HepG2 (cell line): ENCODE measurements around the gene RNASE8. TPM values are rescaled to one million over a fixed set of nuclear protein-coding genes. Genes with fewer than 3 reads are reported as not detected.
A peak's percentile ranks its signal among the peaks of the same experiment; 100 is the strongest.

Experiments
- AKAP8 ChIP-seq: sonication (generic); formaldehyde crosslinking; IDR thresholded peaks from 2 replicates; pipeline ENCODE4 v1.5.1; 2020; ENCODE audit warnings: mild to moderate bottlenecking, missing genetic modification reagents
- CBX5 ChIP-seq: sonication (generic); formaldehyde crosslinking; IDR thresholded peaks from 2 replicates; pipeline ENCODE4 v1.4.0; 2020; ENCODE audit warnings: missing genetic modification reagents, borderline replicate concordance
- JUN ChIP-seq: sonication (generic); formaldehyde crosslinking; IDR thresholded peaks from 2 replicates; pipeline ENCODE4 v1.4.0; 2020; ENCODE audit warnings: mild to moderate bottlenecking, missing genetic modification reagents
- NPAS2 ChIP-seq: sonication (generic); formaldehyde crosslinking; IDR thresholded peaks from 2 replicates; pipeline ENCODE4 v1.8.0; 2022; ENCODE audit warnings: mild to moderate bottlenecking, missing genetic modification reagents, borderline replicate concordance
- ZFP1 ChIP-seq: IDR thresholded peaks from 2 replicates; pipeline ENCODE4 v1.6.1; 2016
- ZNF615 ChIP-seq: sonication (generic); formaldehyde crosslinking; IDR thresholded peaks from 2 replicates; pipeline ENCODE4 v1.5.0; 2020; ENCODE audit warnings: mild to moderate bottlenecking, missing genetic modification reagents, borderline replicate concordance
- polyA plus RNA-seq, 8 experiments: library from polyadenylated mRNA; depleted of rRNA in 3 of 8; stranded (reverse) in 7 of 8; unstranded in 1 of 8; fragments of >200 nt; fragmentation: Illumina TruSeq in 4 of 8; extraction: Trizol in 4 of 8; gene quantifications; 2 replicates each; pipeline versions ENCODE4 v1.2.1 to v1.2.3, GENCODE V29; 2011 to 2016; ENCODE audit warnings: low read depth in 4 of 8, missing spikeins in 1 of 8, mixed read lengths in 1 of 8; ENCODE audit not compliant: insufficient read depth in 1 of 8
- total RNA-seq, 5 experiments: library from RNA; depleted of rRNA; stranded (reverse); fragments of >200 nt; fragmentation: Illumina TruSeq; extraction: Trizol; gene quantifications; 2 replicates each; pipeline ENCODE4 v1.2.3, GENCODE V29; 2016; ENCODE audit warnings: low read depth in 1 of 5
- TF ChIP-seq, protein P1 (sequence below): sonication (generic); formaldehyde crosslinking; IDR thresholded peaks from 2 replicates; pipeline ENCODE4 v1.5.0; 2020; ENCODE audit warnings: missing genetic modification reagents, mild to moderate bottlenecking, borderline replicate concordance
- TF ChIP-seq, protein P2 (sequence below): IDR thresholded peaks from 2 replicates; pipeline ENCODE4 v1.6.1; 2018; ENCODE audit warnings: missing genetic modification reagents
- TF ChIP-seq, protein P3 (sequence below): sonication (generic); formaldehyde crosslinking; IDR thresholded peaks from 2 replicates; pipeline ENCODE4 v1.9.0; 2021; ENCODE audit warnings: missing genetic modification reagents, borderline replicate concordance
- TF ChIP-seq, protein P4 (sequence below): sonication (generic); formaldehyde crosslinking; IDR thresholded peaks from 2 replicates; pipeline ENCODE4 v1.4.0; 2020; ENCODE audit warnings: mild to moderate bottlenecking, low read depth, missing genetic modification reagents
- TF ChIP-seq, protein P5 (sequence below), 2 experiments: sonication (generic) in 1 of 2; formaldehyde crosslinking in 1 of 2; IDR thresholded peaks; 2 replicates each; pipeline versions ENCODE4 v1.4.0 to v1.6.1; 2016 to 2020; ENCODE audit warnings: borderline replicate concordance in 1 of 2, low read depth in 1 of 2, mild to moderate bottlenecking in 1 of 2, missing genetic modification reagents in 1 of 2
- TF ChIP-seq, protein P6 (sequence below): sonication (generic); formaldehyde crosslinking; IDR thresholded peaks from 2 replicates; pipeline ENCODE4 v1.4.0; 2020; ENCODE audit warnings: missing genetic modification reagents, borderline replicate concordance

The RNASE8 gene
- total and polyA plus RNA-seq, 2 of the 13 experiments (the other 11 are each of a cell fraction or from before 2014, with no cell fraction given) = not detected

DNA sequence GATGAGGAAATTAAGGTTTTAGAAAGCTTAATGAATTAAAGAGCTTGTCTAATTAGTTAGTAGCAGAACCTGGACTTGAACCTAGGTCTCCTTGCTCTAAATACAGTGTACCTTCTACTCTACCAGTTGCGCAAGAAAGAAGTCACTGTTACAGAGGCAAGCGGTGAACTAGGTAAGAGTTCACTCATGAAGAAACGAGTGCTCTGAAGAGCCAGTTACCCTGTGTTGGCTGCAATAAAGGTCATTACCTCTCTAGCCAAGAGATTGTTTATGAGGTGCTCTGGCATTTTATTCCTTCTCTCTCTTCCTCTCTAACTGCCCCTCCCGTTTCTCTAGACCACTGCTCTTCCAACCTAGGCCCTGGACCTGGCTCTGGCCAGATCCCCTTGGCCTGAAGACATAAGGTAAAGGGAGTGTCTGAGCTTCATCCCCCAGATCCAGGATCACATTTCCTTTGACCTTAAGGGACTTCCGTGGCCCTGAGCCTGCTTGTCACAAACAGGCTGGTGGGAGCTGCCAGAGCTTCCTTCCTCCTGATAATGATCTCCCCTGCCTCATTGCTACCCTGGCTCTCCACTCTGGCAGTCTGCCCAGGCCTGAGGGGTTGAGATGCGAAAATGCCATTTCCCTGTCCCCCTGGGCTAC lies 13.5 kb upstream of the RNASE8 start (continued):
- TF ChIP-seq, protein P1, sequence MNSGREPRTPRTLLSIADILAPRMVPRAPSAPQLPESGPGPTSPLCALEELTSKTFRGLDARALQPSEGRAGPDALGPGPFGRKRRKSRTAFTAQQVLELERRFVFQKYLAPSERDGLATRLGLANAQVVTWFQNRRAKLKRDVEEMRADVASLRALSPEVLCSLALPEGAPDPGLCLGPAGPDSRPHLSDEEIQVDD (CRISPR knock-in tag) = no peak
- TF ChIP-seq, protein P2, sequence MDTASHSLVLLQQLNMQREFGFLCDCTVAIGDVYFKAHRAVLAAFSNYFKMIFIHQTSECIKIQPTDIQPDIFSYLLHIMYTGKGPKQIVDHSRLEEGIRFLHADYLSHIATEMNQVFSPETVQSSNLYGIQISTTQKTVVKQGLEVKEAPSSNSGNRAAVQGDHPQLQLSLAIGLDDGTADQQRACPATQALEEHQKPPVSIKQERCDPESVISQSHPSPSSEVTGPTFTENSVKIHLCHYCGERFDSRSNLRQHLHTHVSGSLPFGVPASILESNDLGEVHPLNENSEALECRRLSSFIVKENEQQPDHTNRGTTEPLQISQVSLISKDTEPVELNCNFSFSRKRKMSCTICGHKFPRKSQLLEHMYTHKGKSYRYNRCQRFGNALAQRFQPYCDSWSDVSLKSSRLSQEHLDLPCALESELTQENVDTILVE = no peak
- peak; percentile 53; the same call in 1 of the 2 replicates for TF ChIP-seq ZFP1 (CRISPR knock-in tag)
- TF ChIP-seq CBX5 (CRISPR knock-in tag) = 0 out of 2 replicates have a peak, but pooled peaks have one; percentile 19
- TF ChIP-seq, protein P3, sequence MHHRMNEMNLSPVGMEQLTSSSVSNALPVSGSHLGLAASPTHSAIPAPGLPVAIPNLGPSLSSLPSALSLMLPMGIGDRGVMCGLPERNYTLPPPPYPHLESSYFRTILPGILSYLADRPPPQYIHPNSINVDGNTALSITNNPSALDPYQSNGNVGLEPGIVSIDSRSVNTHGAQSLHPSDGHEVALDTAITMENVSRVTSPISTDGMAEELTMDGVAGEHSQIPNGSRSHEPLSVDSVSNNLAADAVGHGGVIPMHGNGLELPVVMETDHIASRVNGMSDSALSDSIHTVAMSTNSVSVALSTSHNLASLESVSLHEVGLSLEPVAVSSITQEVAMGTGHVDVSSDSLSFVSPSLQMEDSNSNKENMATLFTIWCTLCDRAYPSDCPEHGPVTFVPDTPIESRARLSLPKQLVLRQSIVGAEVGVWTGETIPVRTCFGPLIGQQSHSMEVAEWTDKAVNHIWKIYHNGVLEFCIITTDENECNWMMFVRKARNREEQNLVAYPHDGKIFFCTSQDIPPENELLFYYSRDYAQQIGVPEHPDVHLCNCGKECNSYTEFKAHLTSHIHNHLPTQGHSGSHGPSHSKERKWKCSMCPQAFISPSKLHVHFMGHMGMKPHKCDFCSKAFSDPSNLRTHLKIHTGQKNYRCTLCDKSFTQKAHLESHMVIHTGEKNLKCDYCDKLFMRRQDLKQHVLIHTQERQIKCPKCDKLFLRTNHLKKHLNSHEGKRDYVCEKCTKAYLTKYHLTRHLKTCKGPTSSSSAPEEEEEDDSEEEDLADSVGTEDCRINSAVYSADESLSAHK (CRISPR knock-in tag) = no peak
- TF ChIP-seq NPAS2 (CRISPR knock-in tag) = no peak
- TF ChIP-seq, protein P4, sequence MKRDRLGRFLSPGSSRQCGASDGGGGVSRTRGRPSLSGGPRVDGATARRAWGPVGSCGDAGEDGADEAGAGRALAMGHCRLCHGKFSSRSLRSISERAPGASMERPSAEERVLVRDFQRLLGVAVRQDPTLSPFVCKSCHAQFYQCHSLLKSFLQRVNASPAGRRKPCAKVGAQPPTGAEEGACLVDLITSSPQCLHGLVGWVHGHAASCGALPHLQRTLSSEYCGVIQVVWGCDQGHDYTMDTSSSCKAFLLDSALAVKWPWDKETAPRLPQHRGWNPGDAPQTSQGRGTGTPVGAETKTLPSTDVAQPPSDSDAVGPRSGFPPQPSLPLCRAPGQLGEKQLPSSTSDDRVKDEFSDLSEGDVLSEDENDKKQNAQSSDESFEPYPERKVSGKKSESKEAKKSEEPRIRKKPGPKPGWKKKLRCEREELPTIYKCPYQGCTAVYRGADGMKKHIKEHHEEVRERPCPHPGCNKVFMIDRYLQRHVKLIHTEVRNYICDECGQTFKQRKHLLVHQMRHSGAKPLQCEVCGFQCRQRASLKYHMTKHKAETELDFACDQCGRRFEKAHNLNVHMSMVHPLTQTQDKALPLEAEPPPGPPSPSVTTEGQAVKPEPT = no peak
- TF ChIP-seq, protein P5, sequence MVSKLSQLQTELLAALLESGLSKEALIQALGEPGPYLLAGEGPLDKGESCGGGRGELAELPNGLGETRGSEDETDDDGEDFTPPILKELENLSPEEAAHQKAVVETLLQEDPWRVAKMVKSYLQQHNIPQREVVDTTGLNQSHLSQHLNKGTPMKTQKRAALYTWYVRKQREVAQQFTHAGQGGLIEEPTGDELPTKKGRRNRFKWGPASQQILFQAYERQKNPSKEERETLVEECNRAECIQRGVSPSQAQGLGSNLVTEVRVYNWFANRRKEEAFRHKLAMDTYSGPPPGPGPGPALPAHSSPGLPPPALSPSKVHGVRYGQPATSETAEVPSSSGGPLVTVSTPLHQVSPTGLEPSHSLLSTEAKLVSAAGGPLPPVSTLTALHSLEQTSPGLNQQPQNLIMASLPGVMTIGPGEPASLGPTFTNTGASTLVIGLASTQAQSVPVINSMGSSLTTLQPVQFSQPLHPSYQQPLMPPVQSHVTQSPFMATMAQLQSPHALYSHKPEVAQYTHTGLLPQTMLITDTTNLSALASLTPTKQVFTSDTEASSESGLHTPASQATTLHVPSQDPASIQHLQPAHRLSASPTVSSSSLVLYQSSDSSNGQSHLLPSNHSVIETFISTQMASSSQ (IDR thresholded peaks at IDR 0.05; ENCODE audit: low read depth) = no peak
- TF ChIP-seq, protein P5 (CRISPR knock-in tag; IDR thresholded peaks at IDR 0.05; ENCODE audit: borderline replicate concordance) = no peak
- TF ChIP-seq, protein P6, sequence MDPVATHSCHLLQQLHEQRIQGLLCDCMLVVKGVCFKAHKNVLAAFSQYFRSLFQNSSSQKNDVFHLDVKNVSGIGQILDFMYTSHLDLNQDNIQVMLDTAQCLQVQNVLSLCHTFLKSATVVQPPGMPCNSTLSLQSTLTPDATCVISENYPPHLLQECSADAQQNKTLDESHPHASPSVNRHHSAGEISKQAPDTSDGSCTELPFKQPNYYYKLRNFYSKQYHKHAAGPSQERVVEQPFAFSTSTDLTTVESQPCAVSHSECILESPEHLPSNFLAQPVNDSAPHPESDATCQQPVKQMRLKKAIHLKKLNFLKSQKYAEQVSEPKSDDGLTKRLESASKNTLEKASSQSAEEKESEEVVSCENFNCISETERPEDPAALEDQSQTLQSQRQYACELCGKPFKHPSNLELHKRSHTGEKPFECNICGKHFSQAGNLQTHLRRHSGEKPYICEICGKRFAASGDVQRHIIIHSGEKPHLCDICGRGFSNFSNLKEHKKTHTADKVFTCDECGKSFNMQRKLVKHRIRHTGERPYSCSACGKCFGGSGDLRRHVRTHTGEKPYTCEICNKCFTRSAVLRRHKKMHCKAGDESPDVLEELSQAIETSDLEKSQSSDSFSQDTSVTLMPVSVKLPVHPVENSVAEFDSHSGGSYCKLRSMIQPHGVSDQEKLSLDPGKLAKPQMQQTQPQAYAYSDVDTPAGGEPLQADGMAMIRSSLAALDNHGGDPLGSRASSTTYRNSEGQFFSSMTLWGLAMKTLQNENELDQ (CRISPR knock-in tag) = no peak
- peak; percentile 76; the same call in 1 of the 2 replicates for TF ChIP-seq AKAP8 (CRISPR knock-in tag)
- no peak for TF ChIP-seq ZNF615 (CRISPR knock-in tag)
- TF ChIP-seq JUN = no peak
